ENCODE data around the gene PORCN. TPM values are rescaled to one million over a fixed set of nuclear protein-coding genes. Genes with fewer than 3 reads are reported as not detected.
A peak's percentile ranks its signal among the peaks of the same experiment; 100 is the strongest.

The PORCN gene
- total and polyA plus RNA-seq, 2 of the 13 experiments (the other 11 are each of a cell fraction or from before 2014, with no cell fraction given) = 3.9 to 5.8 TPM

- peak; percentile 88; the same call in 1 of the 2 replicates for TF ChIP-seq KDM5B (CRISPR knock-in tag; IDR thresholded peaks at IDR 0.05; ENCODE audit: borderline replicate concordance)
- TF ChIP-seq MAFK (conservative IDR thresholded peaks at IDR 0.05 in 1 of 2, IDR thresholded peaks at IDR 0.05 in 1 of 2; ENCODE audit: low read length in 2 of 2) = no peak
- no peak for TF ChIP-seq TBL1XR1 (IDR thresholded peaks at IDR 0.05; ENCODE audit: borderline replicate concordance, low read length, partially characterized antibody)
- 0 out of 2 replicates have a peak, but pooled peaks have one; percentile 10 for TF ChIP-seq SETDB1 (CRISPR knock-in tag; IDR thresholded peaks at IDR 0.05; ENCODE audit: borderline replicate concordance)
- no peak for TF ChIP-seq ZNF746 (CRISPR knock-in tag; IDR thresholded peaks at IDR 0.05)
- no peak for TF ChIP-seq ZNF512 (CRISPR knock-in tag; IDR thresholded peaks at IDR 0.05)
- TF ChIP-seq, protein P1, sequence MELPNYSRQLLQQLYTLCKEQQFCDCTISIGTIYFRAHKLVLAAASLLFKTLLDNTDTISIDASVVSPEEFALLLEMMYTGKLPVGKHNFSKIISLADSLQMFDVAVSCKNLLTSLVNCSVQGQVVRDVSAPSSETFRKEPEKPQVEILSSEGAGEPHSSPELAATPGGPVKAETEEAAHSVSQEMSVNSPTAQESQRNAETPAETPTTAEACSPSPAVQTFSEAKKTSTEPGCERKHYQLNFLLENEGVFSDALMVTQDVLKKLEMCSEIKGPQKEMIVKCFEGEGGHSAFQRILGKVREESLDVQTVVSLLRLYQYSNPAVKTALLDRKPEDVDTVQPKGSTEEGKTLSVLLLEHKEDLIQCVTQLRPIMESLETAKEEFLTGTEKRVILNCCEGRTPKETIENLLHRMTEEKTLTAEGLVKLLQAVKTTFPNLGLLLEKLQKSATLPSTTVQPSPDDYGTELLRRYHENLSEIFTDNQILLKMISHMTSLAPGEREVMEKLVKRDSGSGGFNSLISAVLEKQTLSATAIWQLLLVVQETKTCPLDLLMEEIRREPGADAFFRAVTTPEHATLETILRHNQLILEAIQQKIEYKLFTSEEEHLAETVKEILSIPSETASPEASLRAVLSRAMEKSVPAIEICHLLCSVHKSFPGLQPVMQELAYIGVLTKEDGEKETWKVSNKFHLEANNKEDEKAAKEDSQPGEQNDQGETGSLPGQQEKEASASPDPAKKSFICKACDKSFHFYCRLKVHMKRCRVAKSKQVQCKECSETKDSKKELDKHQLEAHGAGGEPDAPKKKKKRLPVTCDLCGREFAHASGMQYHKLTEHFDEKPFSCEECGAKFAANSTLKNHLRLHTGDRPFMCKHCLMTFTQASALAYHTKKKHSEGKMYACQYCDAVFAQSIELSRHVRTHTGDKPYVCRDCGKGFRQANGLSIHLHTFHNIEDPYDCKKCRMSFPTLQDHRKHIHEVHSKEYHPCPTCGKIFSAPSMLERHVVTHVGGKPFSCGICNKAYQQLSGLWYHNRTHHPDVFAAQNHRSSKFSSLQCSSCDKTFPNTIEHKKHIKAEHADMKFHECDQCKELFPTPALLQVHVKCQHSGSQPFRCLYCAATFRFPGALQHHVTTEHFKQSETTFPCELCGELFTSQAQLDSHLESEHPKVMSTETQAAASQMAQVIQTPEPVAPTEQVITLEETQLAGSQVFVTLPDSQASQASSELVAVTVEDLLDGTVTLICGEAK (IDR thresholded peaks at IDR 0.05) = no peak
- TF ChIP-seq, protein P1 (CRISPR knock-in tag; IDR thresholded peaks at IDR 0.05) = peak; percentile 18; the same call in 1 of the 2 replicates
- no peak for TF ChIP-seq RFX1 (IDR thresholded peaks at IDR 0.05)
- no peak for TF ChIP-seq ARHGAP35 (CRISPR knock-in tag; IDR thresholded peaks at IDR 0.05; ENCODE audit: borderline replicate concordance)
- TF ChIP-seq, protein P2, sequence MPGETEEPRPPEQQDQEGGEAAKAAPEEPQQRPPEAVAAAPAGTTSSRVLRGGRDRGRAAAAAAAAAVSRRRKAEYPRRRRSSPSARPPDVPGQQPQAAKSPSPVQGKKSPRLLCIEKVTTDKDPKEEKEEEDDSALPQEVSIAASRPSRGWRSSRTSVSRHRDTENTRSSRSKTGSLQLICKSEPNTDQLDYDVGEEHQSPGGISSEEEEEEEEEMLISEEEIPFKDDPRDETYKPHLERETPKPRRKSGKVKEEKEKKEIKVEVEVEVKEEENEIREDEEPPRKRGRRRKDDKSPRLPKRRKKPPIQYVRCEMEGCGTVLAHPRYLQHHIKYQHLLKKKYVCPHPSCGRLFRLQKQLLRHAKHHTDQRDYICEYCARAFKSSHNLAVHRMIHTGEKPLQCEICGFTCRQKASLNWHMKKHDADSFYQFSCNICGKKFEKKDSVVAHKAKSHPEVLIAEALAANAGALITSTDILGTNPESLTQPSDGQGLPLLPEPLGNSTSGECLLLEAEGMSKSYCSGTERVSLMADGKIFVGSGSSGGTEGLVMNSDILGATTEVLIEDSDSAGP (CRISPR knock-in tag; IDR thresholded peaks at IDR 0.05; ENCODE audit: borderline replicate concordance) = peak; percentile 80; the same call in 1 of the 2 replicates
- no peak for TF ChIP-seq ZKSCAN5 (CRISPR knock-in tag; IDR thresholded peaks at IDR 0.05)
- TF ChIP-seq GABPB1 (CRISPR knock-in tag; IDR thresholded peaks at IDR 0.05) = peak; percentile 87
- TF ChIP-seq, protein P3, sequence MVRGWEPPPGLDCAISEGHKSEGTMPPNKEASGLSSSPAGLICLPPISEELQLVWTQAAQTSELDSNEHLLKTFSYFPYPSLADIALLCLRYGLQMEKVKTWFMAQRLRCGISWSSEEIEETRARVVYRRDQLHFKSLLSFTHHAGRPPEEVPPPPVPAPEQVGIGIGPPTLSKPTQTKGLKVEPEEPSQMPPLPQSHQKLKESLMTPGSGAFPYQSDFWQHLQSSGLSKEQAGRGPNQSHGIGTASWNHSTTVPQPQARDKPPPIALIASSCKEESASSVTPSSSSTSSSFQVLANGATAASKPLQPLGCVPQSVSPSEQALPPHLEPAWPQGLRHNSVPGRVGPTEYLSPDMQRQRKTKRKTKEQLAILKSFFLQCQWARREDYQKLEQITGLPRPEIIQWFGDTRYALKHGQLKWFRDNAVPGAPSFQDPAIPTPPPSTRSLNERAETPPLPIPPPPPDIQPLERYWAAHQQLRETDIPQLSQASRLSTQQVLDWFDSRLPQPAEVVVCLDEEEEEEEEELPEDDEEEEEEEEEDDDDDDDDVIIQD (CRISPR knock-in tag; IDR thresholded peaks at IDR 0.05; ENCODE audit: low read depth) = no peak
Observed at GRCh38 chrX:48475774-48476577, 32.8 kb upstream of the PORCN start, which contains the start of gene FTSJ1 (continued).

Measured in HepG2 (cell line).